Measurements from ENCODE around the gene CRELD2.

Gene CRELD2

DNA sequence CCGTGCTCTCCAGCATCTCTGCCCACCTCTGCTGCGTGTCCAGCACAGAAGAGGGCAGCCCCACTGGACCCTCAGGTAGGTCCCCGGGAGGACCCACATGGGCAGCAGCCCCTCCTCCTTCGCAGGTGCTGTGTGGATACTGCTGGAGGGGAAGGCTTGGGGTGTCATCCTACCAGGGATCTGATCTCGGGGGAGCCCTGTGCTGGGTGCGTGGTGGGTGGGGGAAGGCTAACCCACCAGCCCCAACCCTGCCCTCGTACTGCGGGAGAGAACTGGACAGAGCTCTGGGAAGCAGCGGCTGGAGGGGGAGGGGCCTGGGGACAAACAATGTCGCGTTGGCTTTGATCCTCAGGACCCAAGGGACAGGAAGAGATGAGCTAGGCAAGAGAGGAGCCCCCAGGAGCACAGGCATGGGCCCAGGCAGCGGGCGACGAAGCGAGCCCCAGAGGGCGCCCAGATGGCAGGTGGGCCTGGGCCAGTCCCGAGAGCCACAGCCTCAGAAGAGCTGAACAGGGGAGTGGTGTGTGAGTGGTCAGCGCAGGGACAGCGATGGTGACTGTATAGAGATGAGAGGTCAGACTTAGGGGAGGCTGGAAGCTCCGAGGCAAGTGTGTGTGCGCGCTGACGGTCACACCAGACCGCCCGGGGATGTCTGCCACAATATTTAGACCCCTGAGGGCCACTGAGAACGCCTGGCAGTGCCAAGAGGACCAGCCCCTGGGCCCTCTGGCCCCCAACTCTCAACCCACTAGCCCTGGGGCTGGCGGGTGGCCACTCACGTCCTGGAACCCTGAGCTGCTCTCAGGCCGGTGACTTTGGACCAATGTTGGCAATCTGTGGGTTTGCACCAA, 40.7 kb downstream of the CRELD2 start:
- peaks cover 36% of the 10 kb centered on the region for H3K4me1 Mint-ChIP-seq
- ATAC-seq = no peak

DNA sequence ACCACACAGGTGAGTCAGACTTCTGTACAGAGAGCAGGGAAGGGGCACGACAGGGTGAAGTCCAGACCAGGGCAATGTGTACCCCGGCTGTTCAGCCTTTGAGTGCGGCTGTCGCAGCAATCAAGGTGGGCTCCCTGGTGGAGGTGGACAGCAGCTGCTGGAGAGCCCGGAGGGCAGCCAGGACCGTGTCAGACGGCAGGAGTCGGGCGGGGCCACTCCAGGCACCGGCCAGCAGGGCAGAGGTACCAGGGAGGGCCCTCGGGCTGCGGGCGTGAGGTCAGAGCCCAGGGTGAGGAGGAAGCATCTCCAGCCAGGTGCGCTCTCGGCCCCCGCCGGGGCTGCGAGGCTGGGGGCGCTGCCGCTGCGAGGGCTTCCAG, 41.3 kb downstream of the CRELD2 start:
- H3K27me3 Mint-ChIP-seq = no peaks in the 10 kb centered on the region
- DNase-seq (peak in 1 of 2 donors; percentile 59), ATAC-seq (no peak)
- peak overlapping the region; percentile 71 to 94 for H3K27ac Mint-ChIP-seq
- peak overlapping the region; percentile 89 to 91 for H3K4me3 Mint-ChIP-seq
- no peaks in the 10 kb centered on the region for H3K9me3 Mint-ChIP-seq
- H3K4me1 Mint-ChIP-seq = peaks cover 42% of the 10 kb centered on the region

More for the DNA sequence above, 40.7 kb downstream of the CRELD2 start:
- Mint-ChIP-seq H3K4me3 (peak overlapping the region; percentile 89 to 91), H3K9me3 (no peaks in the 10 kb centered on the region), H3K27me3 (no peaks in the 10 kb centered on the region), H3K27ac (peak overlapping the region; percentile 77 to 94)
- no peak for DNase-seq

DNA sequence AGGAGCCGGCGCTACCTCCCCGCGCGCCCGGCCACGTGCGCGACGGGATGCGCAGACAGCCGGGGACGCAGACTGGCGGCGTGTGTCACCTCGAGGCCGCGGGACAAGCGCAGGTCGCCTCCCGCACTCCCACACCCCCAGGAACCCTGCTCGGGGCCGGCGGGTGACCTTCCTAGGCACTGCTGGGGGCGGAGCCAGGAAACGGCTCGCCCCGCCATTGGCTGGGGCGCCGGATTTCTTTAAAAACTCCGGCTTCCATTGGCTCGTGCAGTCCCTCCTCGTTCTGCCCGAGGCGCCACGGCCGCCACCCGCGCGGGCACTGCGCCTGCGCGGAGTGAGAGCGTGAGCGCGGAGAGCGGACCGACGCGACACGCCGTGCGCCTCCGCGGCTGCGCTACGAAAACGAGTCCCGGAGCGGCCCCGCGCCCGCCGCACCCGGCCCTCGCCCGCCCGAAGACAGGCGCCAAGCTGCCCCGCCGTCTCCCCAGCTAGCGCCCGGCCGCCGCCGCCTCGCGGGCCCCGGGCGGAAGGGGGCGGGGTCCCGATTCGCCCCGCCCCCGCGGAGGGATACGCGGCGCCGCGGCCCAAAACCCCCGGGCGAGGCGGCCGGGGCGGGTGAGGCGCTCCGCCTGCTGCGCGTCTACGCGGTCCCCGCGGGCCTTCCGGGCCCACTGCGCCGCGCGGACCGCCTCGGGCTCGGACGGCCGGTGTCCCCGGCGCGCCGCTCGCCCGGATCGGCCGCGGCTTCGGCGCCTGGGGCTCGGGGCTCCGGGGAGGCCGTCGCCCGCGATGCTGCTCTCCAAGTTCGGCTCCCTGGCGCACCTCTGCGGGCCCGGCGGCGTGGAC, 41.9 kb downstream of the CRELD2 start, which contains the start of gene PIM3:
PIM3 (plus strand) TSS at position 614 of the 846 bp plus-strand sequence; CDS start at position 790, 176 bp downstream.
- DNase-seq = peak; percentile 96
- H3K27ac Mint-ChIP-seq = peak within 1 kb of the TSS; percentile 94 to 96
- ATAC-seq = peak; percentile 76
- H3K4me1 Mint-ChIP-seq = peaks cover 43% of the 10 kb centered on the region
- no peaks in the 10 kb centered on the region for H3K9me3 Mint-ChIP-seq
- H3K4me3 Mint-ChIP-seq = peak within 1 kb of the TSS; percentile 90 to 92
- H3K27me3 Mint-ChIP-seq = no peaks in the 10 kb centered on the region

DNA sequence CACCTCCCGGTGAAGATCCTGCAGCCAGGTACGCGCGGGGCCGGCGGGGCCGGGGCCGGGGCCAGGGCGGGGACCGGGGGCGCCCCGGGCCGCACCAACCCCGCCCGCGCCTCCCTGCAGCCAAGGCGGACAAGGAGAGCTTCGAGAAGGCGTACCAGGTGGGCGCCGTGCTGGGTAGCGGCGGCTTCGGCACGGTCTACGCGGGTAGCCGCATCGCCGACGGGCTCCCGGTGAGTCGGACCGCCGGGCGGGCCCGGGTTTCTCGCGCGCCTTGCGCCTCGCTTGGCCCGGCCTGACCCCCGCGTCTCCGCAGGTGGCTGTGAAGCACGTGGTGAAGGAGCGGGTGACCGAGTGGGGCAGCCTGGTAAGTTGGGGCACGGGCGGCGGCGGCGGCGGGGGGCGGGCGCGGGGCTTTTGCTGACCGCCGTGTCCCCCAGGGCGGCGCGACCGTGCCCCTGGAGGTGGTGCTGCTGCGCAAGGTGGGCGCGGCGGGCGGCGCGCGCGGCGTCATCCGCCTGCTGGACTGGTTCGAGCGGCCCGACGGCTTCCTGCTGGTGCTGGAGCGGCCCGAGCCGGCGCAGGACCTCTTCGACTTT, 42.7 kb downstream of the CRELD2 start:
- Mint-ChIP-seq H3K9me3 (no peaks in the 10 kb centered on the region), H3K27me3 (no peaks in the 10 kb centered on the region), H3K4me1 (peaks cover 50% of the 10 kb centered on the region), H3K27ac (peak overlapping the region; percentile 94 to 96), H3K4me3 (peak overlapping the region; percentile 90 to 92)
- DNase-seq = peak; percentile 57 to 77
- ATAC-seq = peak; percentile 0

DNA sequence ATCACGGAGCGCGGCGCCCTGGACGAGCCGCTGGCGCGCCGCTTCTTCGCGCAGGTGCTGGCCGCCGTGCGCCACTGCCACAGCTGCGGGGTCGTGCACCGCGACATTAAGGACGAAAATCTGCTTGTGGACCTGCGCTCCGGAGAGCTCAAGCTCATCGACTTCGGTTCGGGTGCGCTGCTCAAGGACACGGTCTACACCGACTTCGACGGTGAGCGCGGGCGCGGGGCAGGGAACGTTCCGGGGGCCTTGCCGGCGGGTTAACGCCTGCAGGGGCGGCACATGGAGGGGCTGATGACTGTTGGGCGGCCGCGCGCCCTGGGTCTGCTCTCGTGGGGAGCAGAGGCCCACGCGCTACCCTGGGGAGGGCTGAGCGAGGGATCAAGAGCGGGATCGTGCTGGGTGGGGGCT, 43.2 kb downstream of the CRELD2 start:
- DNase-seq (no peak), ATAC-seq (peak; percentile 30)
- no peaks in the 10 kb centered on the region for H3K9me3 Mint-ChIP-seq
- H3K27me3 Mint-ChIP-seq = no peaks in the 10 kb centered on the region
- H3K4me3 Mint-ChIP-seq = peak overlapping the region; percentile 90 to 92
- peaks cover 55% of the 10 kb centered on the region for H3K4me1 Mint-ChIP-seq
- H3K27ac Mint-ChIP-seq = peak overlapping the region; percentile 94 to 96

DNA sequence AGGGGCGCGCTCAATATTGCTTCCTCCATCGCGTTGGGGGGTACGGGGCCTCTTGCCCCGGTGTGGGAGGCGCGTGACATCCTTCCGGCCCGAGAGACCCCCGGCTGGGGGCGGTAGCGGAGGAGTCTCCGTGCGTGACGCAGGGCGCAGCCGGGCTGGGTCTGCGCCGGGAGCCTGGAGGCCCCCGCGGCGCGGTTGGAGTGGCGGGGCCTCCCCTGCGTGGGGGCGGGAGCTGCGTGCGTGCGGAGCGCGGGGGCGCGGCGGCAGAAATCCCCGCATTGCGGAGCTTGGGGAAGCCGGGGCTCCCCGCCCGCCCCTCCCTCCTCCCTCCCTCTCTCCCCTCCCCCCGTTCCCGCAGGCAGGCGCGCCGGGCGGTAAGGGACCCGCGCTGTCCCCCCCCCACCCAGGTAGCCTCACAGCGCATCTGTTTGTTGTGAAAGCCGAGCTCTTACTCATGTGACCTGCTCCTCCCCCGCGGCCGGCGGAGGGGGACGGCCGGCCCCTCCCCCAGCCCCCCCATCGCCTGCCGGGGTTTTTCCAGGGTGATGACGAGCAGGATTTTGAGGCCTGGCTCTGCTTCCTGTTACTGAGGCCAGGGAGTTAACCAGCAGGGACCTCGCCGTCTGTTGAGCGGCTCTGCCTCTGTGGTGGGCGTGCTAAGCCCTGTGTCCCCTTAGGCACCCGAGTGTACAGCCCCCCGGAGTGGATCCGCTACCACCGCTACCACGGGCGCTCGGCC, 43.7 kb downstream of the CRELD2 start:
- Mint-ChIP-seq H3K27me3 (no peaks in the 10 kb centered on the region), H3K4me1 (peaks cover 61% of the 10 kb centered on the region), H3K27ac (peak overlapping the region; percentile 94 to 96), H3K4me3 (peak overlapping the region; percentile 90 to 92), H3K9me3 (no peaks in the 10 kb centered on the region)
- ATAC-seq (peak; percentile 54), DNase-seq (peak; percentile 87 to 91)

DNA sequence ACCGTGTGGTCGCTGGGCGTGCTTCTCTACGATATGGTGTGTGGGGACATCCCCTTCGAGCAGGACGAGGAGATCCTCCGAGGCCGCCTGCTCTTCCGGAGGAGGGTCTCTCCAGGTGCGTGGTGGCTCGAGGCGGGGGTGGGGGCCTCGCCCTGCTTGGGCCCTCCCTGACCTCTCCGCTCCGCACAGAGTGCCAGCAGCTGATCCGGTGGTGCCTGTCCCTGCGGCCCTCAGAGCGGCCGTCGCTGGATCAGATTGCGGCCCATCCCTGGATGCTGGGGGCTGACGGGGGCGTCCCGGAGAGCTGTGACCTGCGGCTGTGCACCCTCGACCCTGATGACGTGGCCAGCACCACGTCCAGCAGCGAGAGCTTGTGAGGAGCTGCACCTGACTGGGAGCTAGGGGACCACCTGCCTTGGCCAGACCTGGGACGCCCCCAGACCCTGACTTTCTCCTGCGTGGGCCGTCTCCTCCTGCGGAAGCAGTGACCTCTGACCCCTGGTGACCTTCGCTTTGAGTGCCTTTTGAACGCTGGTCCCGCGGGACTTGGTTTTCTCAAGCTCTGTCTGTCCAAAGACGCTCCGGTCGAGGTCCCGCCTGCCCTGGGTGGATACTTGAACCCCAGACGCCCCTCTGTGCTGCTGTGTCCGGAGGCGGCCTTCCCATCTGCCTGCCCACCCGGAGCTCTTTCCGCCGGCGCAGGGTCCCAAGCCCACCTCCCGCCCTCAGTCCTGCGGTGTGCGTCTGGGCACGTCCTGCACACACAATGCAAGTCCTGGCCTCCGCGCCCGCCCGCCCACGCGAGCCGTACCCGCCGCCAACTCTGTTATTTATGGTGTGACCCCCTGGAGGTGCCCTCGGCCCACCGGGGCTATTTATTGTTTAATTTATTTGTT, 44.6 kb downstream of the CRELD2 start:
- H3K27me3 Mint-ChIP-seq = no peaks in the 10 kb centered on the region
- H3K27ac Mint-ChIP-seq = peak overlapping the region; percentile 89 to 91
- DNase-seq = no peak
- ATAC-seq = no peak
- H3K4me1 Mint-ChIP-seq = peaks cover 66% of the 10 kb centered on the region
- H3K4me3 Mint-ChIP-seq = peak overlapping the region; percentile 90 to 92
- H3K9me3 Mint-ChIP-seq = no peaks in the 10 kb centered on the region

DNA sequence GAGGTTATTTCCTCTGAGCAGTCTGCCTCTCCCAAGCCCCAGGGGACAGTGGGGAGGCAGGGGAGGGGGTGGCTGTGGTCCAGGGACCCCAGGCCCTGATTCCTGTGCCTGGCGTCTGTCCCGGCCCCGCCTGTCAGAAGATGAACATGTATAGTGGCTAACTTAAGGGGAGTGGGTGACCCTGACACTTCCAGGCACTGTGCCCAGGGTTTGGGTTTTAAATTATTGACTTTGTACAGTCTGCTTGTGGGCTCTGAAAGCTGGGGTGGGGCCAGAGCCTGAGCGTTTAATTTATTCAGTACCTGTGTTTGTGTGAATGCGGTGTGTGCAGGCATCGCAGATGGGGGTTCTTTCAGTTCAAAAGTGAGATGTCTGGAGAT, 45.2 kb downstream of the CRELD2 start:
- Mint-ChIP-seq H3K27ac (peak overlapping the region; percentile 89 to 91), H3K4me3 (peak overlapping the region; percentile 90 to 92), H3K9me3 (no peaks in the 10 kb centered on the region), H3K4me1 (peaks cover 62% of the 10 kb centered on the region), H3K27me3 (no peaks in the 10 kb centered on the region)
- ATAC-seq = no peak
- DNase-seq = no peak

DNA sequence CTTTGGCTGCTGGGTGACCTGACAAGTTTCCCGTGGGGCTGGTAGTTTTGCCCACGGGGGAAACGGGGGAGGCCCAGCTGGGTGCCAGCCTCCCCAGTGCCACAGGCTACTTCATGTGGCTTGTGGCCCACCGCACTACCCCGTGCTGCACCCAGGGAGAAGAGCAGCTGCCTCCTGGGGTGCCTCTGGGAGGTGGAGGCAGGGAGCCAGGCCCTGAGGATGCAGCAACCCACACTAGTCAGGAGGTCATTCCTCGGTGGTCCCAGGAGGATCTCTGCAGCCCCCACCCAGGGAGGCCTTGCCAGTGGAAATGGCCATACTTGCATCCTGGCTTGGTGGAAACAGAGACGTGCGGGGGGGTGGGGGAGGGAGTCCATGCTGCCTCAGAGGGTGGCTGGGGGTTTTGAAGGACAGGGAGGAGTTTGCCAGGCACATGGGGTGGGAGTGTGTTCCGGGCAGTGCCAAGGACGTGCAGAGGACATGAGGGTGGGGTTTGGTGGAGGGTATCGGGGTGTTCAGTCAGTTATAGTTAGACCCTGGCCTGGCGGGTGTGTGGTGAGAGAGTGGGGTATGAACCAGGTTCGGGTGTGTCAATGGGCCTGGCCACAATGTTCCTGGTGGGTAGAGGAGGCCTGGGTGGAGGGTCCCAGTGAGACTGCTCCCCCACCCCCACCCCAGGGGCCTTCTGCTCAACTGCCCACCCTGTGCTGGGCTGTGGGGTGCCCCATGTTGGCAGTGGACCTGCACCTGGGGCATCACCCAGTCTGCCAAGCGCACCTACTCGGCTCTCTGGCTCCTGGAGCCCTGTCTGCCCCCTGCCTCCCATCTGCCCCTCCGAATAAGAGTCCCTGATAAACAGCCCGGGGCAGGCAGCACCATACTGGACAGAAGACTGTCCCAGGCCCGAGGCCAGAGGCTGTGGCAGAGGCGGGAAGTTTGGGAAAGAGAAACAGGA, 46.0 kb downstream of the CRELD2 start:
- Mint-ChIP-seq H3K27me3 (no peaks in the 10 kb centered on the region), H3K4me3 (peak overlapping the region; percentile 90 to 92), H3K27ac (peak overlapping the region; percentile 89 to 91), H3K9me3 (no peaks in the 10 kb centered on the region), H3K4me1 (peaks cover 57% of the 10 kb centered on the region)
- ATAC-seq (no peak), DNase-seq (peak in 1 of 2 donors; percentile 44)

DNA sequence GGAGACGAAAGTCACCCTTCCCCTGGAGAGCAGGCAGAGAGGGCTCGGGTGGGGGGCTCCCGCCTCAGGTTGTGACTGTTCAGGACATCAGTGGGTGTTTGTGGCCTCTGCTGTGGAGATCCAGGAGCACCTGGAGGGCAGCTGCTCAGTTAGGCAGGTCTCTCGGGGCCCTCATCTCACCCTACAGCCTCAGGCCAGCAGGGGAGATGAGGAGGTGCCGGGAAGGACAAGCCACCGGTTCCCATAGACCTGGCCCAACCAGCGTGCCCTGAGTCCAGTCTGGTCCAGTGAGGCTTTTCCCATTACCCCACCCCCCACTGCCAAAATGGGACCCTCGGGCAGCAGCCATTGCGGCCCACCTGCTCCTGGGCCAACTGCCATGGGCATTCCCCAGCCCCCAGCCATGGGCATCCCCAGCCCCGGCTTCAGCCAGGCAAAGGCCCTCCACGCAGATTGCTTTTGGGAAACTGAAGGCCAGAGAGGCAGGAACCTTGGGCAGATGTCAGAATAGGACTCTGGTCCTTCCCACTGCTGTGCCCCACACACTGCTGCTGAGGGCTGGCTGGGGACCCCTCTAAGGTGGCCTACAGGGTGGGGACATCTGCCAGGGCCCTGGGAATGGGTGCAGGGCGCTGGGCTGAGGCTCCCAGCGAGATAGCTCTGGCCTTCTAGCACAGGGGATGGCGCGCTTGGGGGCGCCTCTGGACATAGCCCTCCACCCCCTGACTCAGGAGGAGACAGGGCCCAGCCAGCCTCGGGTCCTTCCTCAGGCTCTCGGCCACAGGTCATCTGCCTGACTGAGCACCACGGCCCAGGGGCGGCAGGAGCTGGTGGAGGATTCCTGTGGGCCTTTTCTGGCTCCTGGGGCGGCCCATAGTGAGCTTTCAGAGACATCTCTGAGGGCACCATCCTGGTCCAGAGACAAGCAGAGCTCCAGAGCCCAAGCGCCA, 46.9 kb downstream of the CRELD2 start:
- peak overlapping the region; percentile 90 to 92 for H3K4me3 Mint-ChIP-seq
- peak in 1 of 2 donors; percentile 19 for DNase-seq
- H3K27me3 Mint-ChIP-seq = no peaks in the 10 kb centered on the region
- H3K4me1 Mint-ChIP-seq = peaks cover 62% of the 10 kb centered on the region
- peak overlapping the region in 1 of 2 donors; percentile 64 for H3K27ac Mint-ChIP-seq
- no peaks in the 10 kb centered on the region for H3K9me3 Mint-ChIP-seq
- no peak for ATAC-seq

DNA sequence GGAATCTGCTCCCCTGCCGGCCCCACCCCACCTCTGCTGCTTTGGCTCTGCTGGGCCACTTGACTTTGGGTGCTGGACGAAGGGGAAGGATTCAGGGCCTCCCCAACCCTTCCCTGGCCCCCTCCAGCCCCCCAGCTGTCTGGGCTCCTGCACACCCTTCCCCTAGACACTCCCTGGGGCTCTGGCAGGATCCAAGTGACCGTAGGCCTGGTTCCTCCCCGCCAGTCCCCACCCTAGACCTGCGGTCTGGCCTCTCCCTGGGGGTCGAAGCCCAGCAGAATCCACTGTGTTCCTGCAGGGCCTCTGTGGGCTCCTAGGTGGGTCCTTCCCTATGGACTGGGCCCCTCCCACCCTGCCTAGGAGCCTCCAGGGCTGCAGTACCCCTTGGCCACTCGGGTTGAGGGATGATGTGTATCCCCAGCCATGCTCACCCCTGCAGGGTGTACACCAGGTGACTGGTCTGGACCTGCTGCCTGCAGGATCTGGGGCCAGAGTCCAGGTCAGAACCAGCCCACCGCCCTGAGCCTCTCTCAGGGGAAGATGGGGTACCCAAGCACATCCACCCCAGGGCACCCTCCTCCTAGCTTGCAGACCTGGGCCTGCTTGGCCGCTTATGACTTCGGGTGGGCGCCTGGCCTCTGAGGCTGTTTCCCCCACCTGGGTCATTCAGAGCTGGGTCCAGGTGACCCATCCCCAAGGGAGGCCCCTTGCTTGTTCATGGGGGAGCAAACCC, 47.8 kb downstream of the CRELD2 start:
- Mint-ChIP-seq H3K27me3 (no peaks in the 10 kb centered on the region), H3K9me3 (no peaks in the 10 kb centered on the region), H3K27ac (peak overlapping the region in 1 of 2 donors; percentile 90), H3K4me1 (peaks cover 69% of the 10 kb centered on the region), H3K4me3 (peak overlapping the region; percentile 14 to 65)
- DNase-seq = peak in 1 of 2 donors; percentile 25
- ATAC-seq = no peak

All from stimulated activated naive CD8-positive, alpha-beta T cell treated with anti-CD3 and anti-CD28 coated beads, Interleukin-15, amount 100 ng/mL, for 72 hours (primary cell).